Progenitor cell of endocrine pancreas (in vitro differentiated cells): ENCODE measurements around the gene LYPD6. TPM values are rescaled to one million over a fixed set of nuclear protein-coding genes. Genes with fewer than 3 reads are reported as not detected.

Experiments
- DNase-seq: peaks from one replicate; pipeline ENCODE4 v3.0.0; 2021; ENCODE audit warnings: low spot score; ENCODE audit not compliant: unreplicated experiment
- H3K27ac Mint-ChIP-seq: 2 replicates; pipeline ENCODE4 v1.8.0; 2021; ENCODE audit warnings: mild to moderate bottlenecking, moderate library complexity, mixed read lengths
- H3K27me3 Mint-ChIP-seq: 2 replicates; pipeline ENCODE4 v1.8.0; 2021; ENCODE audit warnings: mixed read lengths
- H3K36me3 Mint-ChIP-seq: 2 replicates; pipeline ENCODE4 v1.8.0; 2022; ENCODE audit warnings: mixed read lengths; ENCODE audit not compliant: insufficient read depth
- H3K4me1 Mint-ChIP-seq: 2 replicates; pipeline ENCODE4 v1.8.0; 2021; ENCODE audit warnings: low read depth, mixed read lengths
- H3K4me3 Mint-ChIP-seq: 2 replicates; pipeline ENCODE4 v1.8.0; 2021; ENCODE audit warnings: low read depth, mild to moderate bottlenecking, moderate library complexity, mixed read lengths
- H3K9me3 Mint-ChIP-seq: 2 replicates; pipeline ENCODE4 v1.8.0; 2021; ENCODE audit warnings: low read depth, mixed read lengths
- total RNA-seq: library from RNA; stranded (reverse); gene quantifications from 2 replicates; pipeline ENCODE4 v1.2.1, GENCODE V29; 2021
- TF ChIP-seq, protein P1 (sequence below): fragments of 200-600 bp; sonication (generic); IDR thresholded peaks from one replicate; pipeline ENCODE4 v1.5.0; 2021; ENCODE audit warnings: antibody characterized with exemption, mild to moderate bottlenecking; ENCODE audit not compliant: unreplicated experiment

The LYPD6 gene
- total RNA-seq, 1 donor from 2014 or later: 30.1 TPM

DNA sequence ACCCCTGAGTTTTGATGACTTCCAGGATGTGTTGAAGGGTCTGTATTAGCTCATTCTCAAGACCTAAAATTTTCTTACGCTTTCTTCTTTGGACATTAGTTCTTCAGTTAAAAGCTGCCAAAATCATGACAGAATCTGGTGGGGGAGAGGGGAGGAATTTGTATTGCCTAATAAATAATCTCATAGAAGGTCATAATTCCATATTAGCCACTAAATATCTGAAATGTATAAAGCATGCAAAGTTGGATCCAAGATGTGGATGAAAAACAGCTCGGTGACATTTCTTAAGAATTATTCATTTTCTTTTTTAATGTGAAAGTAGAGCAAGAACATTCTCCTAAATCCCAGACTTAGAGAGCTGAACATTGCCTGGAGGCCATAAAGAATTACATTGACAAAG lies 137.0 kb downstream of the LYPD6 start:
- H3K27me3 Mint-ChIP-seq: no peaks in the 10 kb centered on the region
- no peaks in the 10 kb centered on the region for H3K9me3 Mint-ChIP-seq
- no peak overlapping the region for H3K27ac Mint-ChIP-seq
- peaks cover 20% of the 10 kb centered on the region for H3K4me1 Mint-ChIP-seq
- H3K36me3 Mint-ChIP-seq: peaks cover 33% of the 10 kb centered on the region
- H3K4me3 Mint-ChIP-seq: no peak overlapping the region
- TF ChIP-seq, protein P1, sequence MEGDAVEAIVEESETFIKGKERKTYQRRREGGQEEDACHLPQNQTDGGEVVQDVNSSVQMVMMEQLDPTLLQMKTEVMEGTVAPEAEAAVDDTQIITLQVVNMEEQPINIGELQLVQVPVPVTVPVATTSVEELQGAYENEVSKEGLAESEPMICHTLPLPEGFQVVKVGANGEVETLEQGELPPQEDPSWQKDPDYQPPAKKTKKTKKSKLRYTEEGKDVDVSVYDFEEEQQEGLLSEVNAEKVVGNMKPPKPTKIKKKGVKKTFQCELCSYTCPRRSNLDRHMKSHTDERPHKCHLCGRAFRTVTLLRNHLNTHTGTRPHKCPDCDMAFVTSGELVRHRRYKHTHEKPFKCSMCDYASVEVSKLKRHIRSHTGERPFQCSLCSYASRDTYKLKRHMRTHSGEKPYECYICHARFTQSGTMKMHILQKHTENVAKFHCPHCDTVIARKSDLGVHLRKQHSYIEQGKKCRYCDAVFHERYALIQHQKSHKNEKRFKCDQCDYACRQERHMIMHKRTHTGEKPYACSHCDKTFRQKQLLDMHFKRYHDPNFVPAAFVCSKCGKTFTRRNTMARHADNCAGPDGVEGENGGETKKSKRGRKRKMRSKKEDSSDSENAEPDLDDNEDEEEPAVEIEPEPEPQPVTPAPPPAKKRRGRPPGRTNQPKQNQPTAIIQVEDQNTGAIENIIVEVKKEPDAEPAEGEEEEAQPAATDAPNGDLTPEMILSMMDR: no peak
- DNase-seq: no peak

DNA sequence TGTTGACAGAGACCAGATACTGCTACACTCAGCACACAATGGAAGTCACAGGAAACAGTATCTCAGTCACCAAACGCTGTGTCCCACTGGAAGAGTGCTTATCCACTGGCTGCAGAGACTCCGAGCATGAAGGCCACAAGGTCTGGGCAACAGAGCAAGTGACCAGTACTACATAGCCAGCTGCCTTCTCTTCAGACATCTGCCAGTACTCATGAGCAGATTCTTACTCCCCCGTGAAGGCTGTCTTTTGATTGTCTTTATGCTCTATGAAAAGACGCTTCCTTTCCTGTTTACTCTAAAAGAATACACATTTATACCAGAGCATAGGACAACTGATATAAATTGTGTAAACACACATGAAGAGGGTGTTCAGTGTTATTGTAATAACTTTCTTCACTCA lies 138.2 kb downstream of the LYPD6 start:
- no peak for DNase-seq
- Mint-ChIP-seq H3K27me3 (no peaks in the 10 kb centered on the region), H3K4me1 (peaks cover 20% of the 10 kb centered on the region), H3K4me3 (no peak overlapping the region), H3K9me3 (no peaks in the 10 kb centered on the region), H3K27ac (no peak overlapping the region), H3K36me3 (peaks cover 28% of the 10 kb centered on the region)
- TF ChIP-seq, protein P1: no peak

DNA sequence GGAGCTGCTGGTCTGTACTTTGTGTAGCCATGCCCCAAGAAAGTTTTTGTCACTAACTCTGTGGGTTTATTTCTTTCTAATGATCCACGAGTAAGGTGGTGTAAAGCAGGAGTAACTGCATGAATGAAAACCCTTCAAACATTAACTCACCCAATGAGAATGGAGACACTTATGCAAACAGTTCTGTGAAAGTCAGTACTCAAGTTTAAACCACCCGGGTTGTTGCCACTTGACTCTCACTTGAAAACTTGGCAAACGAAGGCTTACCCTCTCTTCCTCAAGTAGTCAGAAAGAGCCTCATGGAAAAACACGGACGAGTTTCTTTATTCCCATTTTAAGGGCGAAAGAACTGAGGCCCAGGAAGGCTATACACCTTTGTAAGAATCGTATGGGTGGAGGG lies 139.7 kb downstream of the LYPD6 start:
- H3K9me3 Mint-ChIP-seq: no peaks in the 10 kb centered on the region
- TF ChIP-seq, protein P1: no peak
- H3K4me3 Mint-ChIP-seq: no peak overlapping the region
- peaks cover 20% of the 10 kb centered on the region for H3K4me1 Mint-ChIP-seq
- DNase-seq: no peak
- H3K27me3 Mint-ChIP-seq: no peaks in the 10 kb centered on the region
- peaks cover 36% of the 10 kb centered on the region for H3K36me3 Mint-ChIP-seq
- H3K27ac Mint-ChIP-seq: no peak overlapping the region

DNA sequence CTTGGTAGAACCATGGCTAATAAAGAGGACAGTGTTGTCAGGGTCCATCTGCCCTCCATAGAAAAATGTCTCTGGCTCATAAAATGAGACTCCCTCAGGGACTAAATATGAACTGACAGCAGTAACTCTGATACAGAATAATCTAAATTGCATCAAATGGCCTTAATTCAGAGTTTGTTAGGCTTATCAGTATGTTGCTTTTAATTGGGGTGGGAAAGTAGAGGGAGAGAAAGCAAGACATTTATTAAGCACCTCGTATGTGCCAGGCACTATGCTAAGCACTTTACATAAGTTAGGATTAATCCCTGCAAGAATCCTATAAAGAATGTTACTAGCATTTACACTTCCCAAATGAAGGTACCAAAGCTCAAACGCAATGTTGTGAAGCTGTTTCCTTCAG lies 142.0 kb downstream of the LYPD6 start:
- H3K9me3 Mint-ChIP-seq: no peaks in the 10 kb centered on the region
- TF ChIP-seq, protein P1: no peak
- peaks cover 7% of the 10 kb centered on the region for H3K4me1 Mint-ChIP-seq
- peaks cover 38% of the 10 kb centered on the region for H3K36me3 Mint-ChIP-seq
- H3K27ac Mint-ChIP-seq: no peak overlapping the region
- H3K4me3 Mint-ChIP-seq: no peak overlapping the region
- no peak for DNase-seq
- no peaks in the 10 kb centered on the region for H3K27me3 Mint-ChIP-seq

DNA sequence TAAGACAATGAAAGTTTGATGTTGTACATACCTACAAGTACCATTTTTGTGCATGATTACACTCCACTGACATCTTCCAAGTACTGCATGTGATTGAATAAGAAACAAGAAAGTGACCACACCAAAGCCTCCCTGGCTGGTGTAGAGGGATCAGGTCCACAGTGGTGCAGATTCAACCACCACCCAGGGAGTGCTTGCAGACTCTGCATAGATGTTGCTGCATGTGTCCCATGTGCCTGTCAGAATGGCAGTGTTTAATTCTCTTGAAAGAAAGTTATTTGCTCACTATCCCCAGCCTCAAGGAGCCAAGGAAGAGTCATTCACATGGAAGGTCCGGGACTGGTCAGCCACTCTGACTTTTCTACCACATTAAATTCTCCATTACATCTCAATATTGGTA lies 142.7 kb downstream of the LYPD6 start:
- peaks cover 13% of the 10 kb centered on the region for H3K4me1 Mint-ChIP-seq
- H3K36me3 Mint-ChIP-seq: peaks cover 37% of the 10 kb centered on the region
- no peaks in the 10 kb centered on the region for H3K27me3 Mint-ChIP-seq
- TF ChIP-seq, protein P1: no peak
- no peak overlapping the region for H3K27ac Mint-ChIP-seq
- no peak for DNase-seq
- H3K9me3 Mint-ChIP-seq: no peaks in the 10 kb centered on the region
- H3K4me3 Mint-ChIP-seq: no peak overlapping the region
